Tibial artery (tissue), 4 donors: Measurements from ENCODE around the gene BLOC1S3.
"Not testable (repeated sequence)": the region's sequence is repeated elsewhere in the genome, so short reads cannot be mapped to it uniquely, and the experiment has no call there.

Experiments used
- DNase-seq, 2 donors: peaks; one replicate each; pipeline ENCODE4 v3.0.0-alpha.2; 2019
- H3K27ac ChIP-seq, 2 donors: fragments of 200-600 bp; sonication (generic) in 1 of 2; 1 replicate in 1 of 2; 2 replicates in 1 of 2; pipeline ENCODE4 v1.5.1; 2018 to 2019; ENCODE audit warnings: mild to moderate bottlenecking in 1 of 2
- H3K27me3 ChIP-seq, 2 donors: fragments of 200-600 bp; sonication (generic) in 1 of 2; one replicate each; pipeline versions ENCODE4 v1.5.1 to v1.6.0; 2016 to 2019
- H3K36me3 ChIP-seq, 3 donors: fragments of 200-600 bp; sonication (generic) in 2 of 3; one replicate each; pipeline ENCODE4 v1.5.1; 2016 to 2019; ENCODE audit warnings: mild to moderate bottlenecking in 2 of 3
- H3K4me1 ChIP-seq, 4 donors: fragments of 200-600 bp; sonication (generic) in 2 of 4; 1 replicate in 3 of 4; 2 replicates in 1 of 4; pipeline ENCODE4 v1.5.1; 2016 to 2019
- H3K4me3 ChIP-seq, 2 donors: fragments of 200-600 bp; sonication (generic) in 1 of 2; 1 replicate in 1 of 2; 2 replicates in 1 of 2; pipeline ENCODE4 v1.5.1; 2018 to 2019; ENCODE audit warnings: mild to moderate bottlenecking in 2 of 2
- H3K9me3 ChIP-seq, 3 donors: fragments of 200-600 bp; sonication (generic) in 1 of 3; one replicate each; pipeline ENCODE4 v1.5.1; 2016 to 2019
- CTCF ChIP-seq, 2 experiments: fragments of 200-600 bp in 1 of 2; fragments of 450-650 bp in 1 of 2; IDR thresholded peaks; one replicate each; pipeline ENCODE4 v1.5.1; 2017 to 2019; ENCODE audit warnings: antibody characterized with exemption in 2 of 2, mild to moderate bottlenecking in 1 of 2, moderate library complexity in 1 of 2
- intact Hi-C: fragments of 100-400 bp; cut with DNase I; formaldehyde crosslinking; loops from one replicate; pipeline ENCODE4 v1.15.0; 2023; ENCODE audit warnings: low total_unique reads

BLOC1S3 gene

DNA sequence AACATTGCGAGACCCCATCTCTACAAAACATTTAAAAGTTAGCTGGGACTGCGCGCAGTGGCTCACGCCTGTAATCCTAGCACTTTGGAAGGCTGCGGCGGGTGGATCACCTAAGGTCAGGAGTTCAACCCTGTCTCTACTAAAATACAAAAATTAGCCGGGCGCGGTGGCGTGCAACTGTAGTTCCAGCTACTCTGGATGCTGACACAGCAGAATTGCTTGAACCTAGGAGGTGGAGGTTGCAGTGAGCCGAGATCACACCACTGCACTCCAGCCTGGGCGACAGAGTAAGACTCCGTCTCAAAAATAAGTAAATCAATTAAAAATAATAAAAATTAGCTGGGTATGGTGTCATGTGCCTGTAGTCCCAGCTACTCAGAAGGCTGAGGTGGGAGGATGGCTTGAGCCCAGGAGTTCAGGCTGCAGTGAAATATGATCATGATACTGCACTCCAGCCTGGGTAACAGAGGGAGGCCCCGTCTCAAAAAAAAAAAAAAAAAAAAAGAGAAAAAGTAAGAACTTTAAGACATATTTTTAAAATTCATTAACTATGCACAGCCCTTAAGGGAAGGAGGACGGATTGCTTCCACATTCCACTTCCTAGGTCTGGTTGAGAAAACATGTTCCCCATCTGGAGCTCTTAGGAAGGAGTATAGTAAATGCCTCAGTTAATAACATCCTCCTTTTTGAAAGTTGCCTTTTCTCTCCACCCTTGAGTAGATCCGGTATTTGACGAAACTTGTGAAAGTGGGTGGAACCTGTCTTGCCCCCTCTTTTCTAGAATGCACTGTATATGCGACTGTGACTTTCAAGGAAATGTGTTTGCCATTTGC lies 40.5 kb downstream of the BLOC1S3 start:
- no peak for TF ChIP-seq CTCF (IDR thresholded peaks at IDR 0.05)

GRCh38 chr19:45222724-45223123 lies 44.1 kb downstream of the BLOC1S3 start:
- no peak for DNase-seq

More for the DNA sequence above, 40.5 kb downstream of the BLOC1S3 start:
- intact Hi-C loops, result no loop called here
- Histone ChIP-seq H3K9me3 (no peaks in the 10 kb centered on the region), H3K27ac (no peak overlapping the region), H3K4me3 (no peak overlapping the region), H3K4me1 (peaks cover 0 to 24% (median 16%) of the 10 kb centered on the region in 4 donors), H3K27me3 (peaks cover 0 to 75% of the 10 kb centered on the region in 2 donors), H3K36me3 (no peaks in the 10 kb centered on the region)
- DNase-seq, result no peak

GRCh38 chr19:45223879-45224278 lies 45.3 kb downstream of the BLOC1S3 start:
- no peak for TF ChIP-seq CTCF (IDR thresholded peaks at IDR 0.05)
- Histone ChIP-seq H3K27me3 (peaks cover 0 to 48% of the 10 kb centered on the region in 2 donors), H3K9me3 (no peaks in the 10 kb centered on the region), H3K4me1 (no peaks in the 10 kb centered on the region), H3K4me3 (no peak overlapping the region), H3K36me3 (no peaks in the 10 kb centered on the region), H3K27ac (no peak overlapping the region)
- no peak for DNase-seq
- intact Hi-C loops, result no loop called here

More at GRCh38 chr19:45222724-45223123, 44.1 kb downstream of the BLOC1S3 start:
- no peak overlapping the region for H3K27ac ChIP-seq
- peaks cover 0 to 56% of the 10 kb centered on the region in 2 donors for H3K27me3 ChIP-seq
- intact Hi-C loops, result no loop called here
- no peaks in the 10 kb centered on the region for H3K9me3 ChIP-seq
- no peaks in the 10 kb centered on the region for H3K36me3 ChIP-seq
- TF ChIP-seq CTCF (IDR thresholded peaks at IDR 0.05), result no peak
- no peak overlapping the region for H3K4me3 ChIP-seq
- peaks cover 0 to 3% (median 1%) of the 10 kb centered on the region in 4 donors for H3K4me1 ChIP-seq

- Histone ChIP-seq H3K27ac (no peak overlapping the region), H3K27me3 (peaks cover 0 to 45% of the 10 kb centered on the region in 2 donors), H3K36me3 (no peaks in the 10 kb centered on the region), H3K4me1 (no peaks in the 10 kb centered on the region), H3K4me3 (no peak overlapping the region), H3K9me3 (no peaks in the 10 kb centered on the region)
- intact Hi-C loops, result no loop called here
- no peak for TF ChIP-seq CTCF (IDR thresholded peaks at IDR 0.05)
- no peak for DNase-seq
These were observed 46.1 kb downstream of the BLOC1S3 start for GRCh38 chr19:45224645-45225044.

GRCh38 chr19:45229056-45229455 lies 50.5 kb downstream of the BLOC1S3 start:
- H3K36me3 ChIP-seq, H3K9me3 ChIP-seq, H3K27ac ChIP-seq, DNase-seq, H3K4me1 ChIP-seq, intact Hi-C loops, H3K4me3 ChIP-seq: not testable (repeated sequence)
- H3K27me3 ChIP-seq, result peaks cover 0 to 32% of the 10 kb centered on the region in 2 donors
